ENCODE measurements around the gene IFITM1.
"Not testable (repeated sequence)": the region's sequence is repeated elsewhere in the genome, so short reads cannot be mapped to it uniquely, and the experiment has no call there.

DNA sequence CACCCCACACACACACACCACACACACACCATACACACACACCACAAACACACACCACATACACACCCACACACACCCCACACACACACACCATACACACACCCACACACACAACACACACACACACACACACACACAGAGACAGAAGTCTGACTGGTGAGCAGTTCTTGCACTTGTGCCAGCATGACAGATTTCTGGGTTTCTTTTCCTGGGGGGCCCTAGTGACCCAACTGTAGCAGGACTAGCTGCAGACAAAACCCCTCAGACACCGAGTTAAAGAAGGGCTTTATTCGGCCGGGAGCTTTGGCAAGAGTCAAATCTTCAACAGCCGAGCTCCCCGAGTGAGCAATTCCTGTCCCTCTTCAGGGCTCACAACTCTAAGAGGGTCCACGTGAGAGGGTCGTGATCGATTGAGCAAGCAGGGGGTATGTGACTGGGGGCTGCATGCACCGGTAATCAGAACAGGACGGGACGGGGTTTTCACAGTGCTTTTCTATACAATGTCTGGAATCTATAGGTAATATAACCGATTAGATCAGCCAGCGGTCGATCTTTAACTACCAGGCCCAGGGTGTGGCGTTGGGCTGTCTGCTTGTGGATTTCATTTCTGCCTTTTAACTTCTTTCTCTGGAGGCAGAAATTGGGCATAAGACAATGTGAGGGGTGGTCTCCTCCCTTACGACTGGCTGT, 36.3 kb downstream of the IFITM1 start:
- not testable (repeated sequence) for TF ChIP-seq POLR2AphosphoS5, EP300 (IDR thresholded peaks at IDR 0.05)
